NCI-H1417 treated with DMSO at 0.1 percent for 48 hours (cell line): ENCODE data around the gene MAP3K19.

Source experiments
- DNase-seq: peaks from one replicate; lab custom pipeline; 2025; lab: John Stamatoyannopoulos, UW

MAP3K19 gene

GRCh38 chr2:134926231-134926931 lies 120.9 kb downstream of the MAP3K19 start:
- no peak for DNase-seq

DNA sequence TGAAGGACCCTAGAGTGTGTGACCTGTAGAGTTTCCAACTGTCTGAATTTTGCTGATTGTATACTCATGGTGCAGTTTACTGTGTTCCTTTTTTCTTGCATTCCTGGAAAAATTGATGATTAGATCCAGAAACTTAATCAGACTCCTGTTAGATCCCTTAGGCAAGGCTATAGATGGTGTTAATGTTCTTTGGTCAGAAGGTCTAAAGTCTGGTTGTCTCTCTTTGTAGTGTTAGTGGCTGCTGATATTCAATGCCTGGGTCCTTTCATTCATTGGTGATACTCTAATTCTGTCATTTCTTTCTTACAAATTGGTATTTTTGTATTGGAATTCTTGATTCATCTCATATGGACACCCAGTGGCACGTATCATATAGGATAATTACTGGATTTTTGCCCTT lies 122.3 kb downstream of the MAP3K19 start:
- DNase-seq, result no peak

- DNase-seq, result peak; percentile 18
Observed at GRCh38 chr2:134919341-134920210, 127.7 kb downstream of the MAP3K19 start.

DNA sequence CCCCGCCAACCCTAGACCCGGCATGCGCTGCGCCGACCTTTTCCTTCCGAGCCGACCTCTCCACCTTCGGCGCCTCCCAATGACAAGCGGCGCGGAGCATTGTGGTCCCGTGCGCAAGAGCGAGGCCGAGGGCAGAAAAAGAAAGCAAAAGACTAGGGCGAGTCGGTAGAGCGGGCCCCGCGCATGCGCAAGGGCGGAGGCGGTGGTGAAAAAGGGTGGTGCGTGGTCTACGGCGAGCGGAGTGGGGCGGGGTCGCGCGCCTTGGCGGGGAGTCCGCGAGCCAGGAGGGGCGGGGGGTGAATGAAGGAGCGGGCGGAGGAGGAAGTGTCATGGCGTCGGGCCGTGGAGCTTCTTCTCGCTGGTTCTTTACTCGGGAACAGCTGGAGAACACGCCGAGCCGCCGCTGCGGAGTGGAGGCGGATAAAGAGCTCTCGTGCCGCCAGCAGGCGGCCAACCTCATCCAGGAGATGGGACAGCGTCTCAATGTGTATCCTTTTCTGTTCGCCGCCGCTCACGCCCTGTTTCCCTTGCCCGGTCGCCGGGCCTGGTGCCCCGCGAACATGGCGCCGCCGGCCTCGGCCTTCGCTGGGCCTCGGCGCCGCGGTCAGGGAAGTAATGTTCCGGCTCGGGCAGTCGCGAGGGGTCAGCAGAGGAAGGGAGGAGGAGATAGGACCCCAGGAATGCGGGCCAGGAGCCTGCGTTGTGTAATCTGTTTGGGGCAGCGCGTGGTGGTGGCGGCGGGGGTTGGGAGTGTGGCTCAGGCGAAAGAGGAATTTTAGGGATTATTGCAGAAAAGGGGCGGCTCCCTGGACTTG lies 128.5 kb downstream of the MAP3K19 start, which contains the start of gene CCNT2:
CCNT2 (plus strand) TSS at position 297 of the 815 bp plus-strand sequence; CDS start at position 330, 33 bp downstream.
- DNase-seq, result peak; percentile 96

GRCh38 chr2:134917888-134918525 lies 129.2 kb downstream of the MAP3K19 start:
- DNase-seq, result no peak

GRCh38 chr2:134917360-134917865 lies 129.8 kb downstream of the MAP3K19 start:
- DNase-seq, result no peak
